ENCODE results near the gene GABRB3. TPM values are rescaled to one million over a fixed set of nuclear protein-coding genes. Genes with fewer than 3 reads are reported as not detected.

Gene GABRB3
- total and polyA plus RNA-seq, 2 of the 8 experiments (the other 6 are each of a cell fraction or from before 2014, with no cell fraction given), result 98.8 to 163 TPM

GRCh38 chr15:26525096-26525495, 247.8 kb downstream of the GABRB3 start:
- Histone ChIP-seq H2BK15ac (ENCODE audit: low read length) (no peak overlapping the region), H3K27ac (ENCODE audit: low read depth, low read length) (no peak overlapping the region), H4K5ac (ENCODE audit: insufficient read length, low read depth, low read length) (no peak overlapping the region), H4K91ac (replicated peaks; ENCODE audit: insufficient read length, low read length) (no peak overlapping the region), H3K4me2 (ENCODE audit: insufficient read depth in 1 of 2, low read depth in 2 of 2, low read length in 2 of 2) (no peak overlapping the region), H3K14ac (ENCODE audit: insufficient read length) (no peak overlapping the region), H4K8ac (ENCODE audit: extremely low read depth, insufficient read depth, low read length) (no peak overlapping the region), H4K20me1 (replicated peaks in 1 of 2; ENCODE audit: control insufficient read depth in 1 of 2, insufficient read depth in 2 of 2, low read length in 2 of 2) (no peaks in the 10 kb centered on the region), H3K9ac (replicated peaks in 1 of 4; ENCODE audit: extremely low read depth in 1 of 4, low read depth in 3 of 4, low read length in 3 of 4) (no peak overlapping the region), H3K36me3 (ENCODE audit: control insufficient read depth in 2 of 4, insufficient read depth in 4 of 4, low read length in 3 of 4) (no peaks in the 10 kb centered on the region), H3K27me3 (replicated peaks in 1 of 4; ENCODE audit: control insufficient read depth in 3 of 4, extremely low read depth in 1 of 4, insufficient read depth in 3 of 4, low read length in 3 of 4) (no peaks in the 10 kb centered on the region), H3K56ac (replicated peaks; ENCODE audit: insufficient read length, low read depth, low read length) (no peak overlapping the region), H2BK120ac (replicated peaks; ENCODE audit: low read depth, low read length) (no peak overlapping the region), H3K9me3 (ENCODE audit: insufficient read depth in 2 of 2, low read depth in 1 of 2, low read length in 1 of 2) (no peaks in the 10 kb centered on the region; a peak in 2 of 4 replicates), H3K79me2 (ENCODE audit: control insufficient read depth in 1 of 2, insufficient read depth in 2 of 2, low read length in 2 of 2) (no peaks in the 10 kb centered on the region), H2BK5ac (ENCODE audit: low read depth, low read length) (no peak overlapping the region), H2BK12ac (ENCODE audit: low read depth, low read length) (no peak overlapping the region), H3K23ac (ENCODE audit: insufficient read length) (no peak overlapping the region), H3K23me2 (ENCODE audit: low read depth, low read length) (no peaks in the 10 kb centered on the region), H2AK5ac (ENCODE audit: low read depth, low read length) (no peak overlapping the region), H2BK20ac (ENCODE audit: low read length) (no peak overlapping the region), H3K18ac (ENCODE audit: extremely low read depth, low read length) (no peak overlapping the region), H2AFZ (ENCODE audit: low read length) (no peak overlapping the region), H3K4me3 (ENCODE audit: extremely low read depth in 1 of 4, insufficient read depth in 2 of 4, low read depth in 3 of 4, low read length in 4 of 4) (no peak overlapping the region), H3K79me1 (ENCODE audit: low read depth, low read length) (no peaks in the 10 kb centered on the region), H3K4me1 (replicated peaks in 1 of 4; ENCODE audit: control insufficient read depth in 3 of 4, insufficient read depth in 4 of 4, low read length in 3 of 4) (peaks cover 0 to 3% (median 0%) of the 10 kb centered on the region in 4 experiments; a peak in 2 of 7 replicates), H3K4ac (replicated peaks; ENCODE audit: insufficient read length, low read depth, low read length) (no peak overlapping the region)
- 92% methylated on average over 2 of the region's 2 CpGs; no CpG with 5 or more reads in 1 of the 2 experiments for WGBS, 2 experiments (ENCODE audit: extremely low coverage in 1 of 2, insufficient coverage in 1 of 2, insufficient read length in 1 of 2, insufficient replicate concordance in 2 of 2, low coverage in 1 of 2, low lambda C conversion rate in 2 of 2, missing lambda C conversion rate in 1 of 2)
- POLR2A ChIA-PET (ENCODE audit: partially characterized antibody), result no interaction called here
- CTCF ChIA-PET (ENCODE audit: partially characterized antibody), result no interaction called here
- no peak for FAIRE-seq
- no peak for DNase-seq (ENCODE audit: low read depth in 1 of 2, low spot score in 2 of 2)
- TF ChIP-seq, protein P1, sequence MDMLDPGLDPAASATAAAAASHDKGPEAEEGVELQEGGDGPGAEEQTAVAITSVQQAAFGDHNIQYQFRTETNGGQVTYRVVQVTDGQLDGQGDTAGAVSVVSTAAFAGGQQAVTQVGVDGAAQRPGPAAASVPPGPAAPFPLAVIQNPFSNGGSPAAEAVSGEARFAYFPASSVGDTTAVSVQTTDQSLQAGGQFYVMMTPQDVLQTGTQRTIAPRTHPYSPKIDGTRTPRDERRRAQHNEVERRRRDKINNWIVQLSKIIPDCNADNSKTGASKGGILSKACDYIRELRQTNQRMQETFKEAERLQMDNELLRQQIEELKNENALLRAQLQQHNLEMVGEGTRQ (IDR thresholded peaks at IDR 0.05; ENCODE audit: low read length), result no peak
- no peak for TF ChIP-seq YY1 (IDR thresholded peaks at IDR 0.05; ENCODE audit: low read depth, low read length)
- TF ChIP-seq POU5F1 (IDR thresholded peaks at IDR 0.05; ENCODE audit: low read depth, low read length), result no peak
- TF ChIP-seq ASH2L (IDR thresholded peaks at IDR 0.05; ENCODE audit: low read length), result no peak

All from H1 (cell line).